Smooth muscle cell (in vitro differentiated cells): Measurements from ENCODE around the gene SPSB3. TPM values are rescaled to one million over a fixed set of nuclear protein-coding genes. Genes with fewer than 3 reads are reported as not detected.

Source experiments
- DNase-seq: peaks from one replicate; lab custom pipeline; 2025; ENCODE audit not compliant: unreplicated experiment; lab: John Stamatoyannopoulos, UW
- H2AFZ ChIP-seq: fragments of 200-600 bp; sonication (generic); 2 replicates; pipeline ENCODE4 v1.6.0; 2016; ENCODE audit warnings: antibody characterized with exemption, low read depth, mild to moderate bottlenecking
- H3F3A ChIP-seq: fragments of 200-600 bp; sonication (generic); 2 replicates; pipeline ENCODE4 v1.6.0; 2017; ENCODE audit warnings: antibody characterized with exemption, low read depth
- H3K27ac ChIP-seq: fragments of 200-600 bp; sonication (generic); 2 replicates; pipeline ENCODE4 v1.5.1; 2016; ENCODE audit warnings: low read depth, mild to moderate bottlenecking
- H3K27me3 ChIP-seq: fragments of 200-600 bp; sonication (generic); 2 replicates; pipeline ENCODE4 v1.6.1; 2016; ENCODE audit warnings: low read depth, mild to moderate bottlenecking
- H3K36me3 ChIP-seq: fragments of 200-600 bp; sonication (generic); 2 replicates; pipeline ENCODE4 v1.5.1; 2016; ENCODE audit warnings: low read depth
- H3K4me1 ChIP-seq: fragments of 200-600 bp; sonication (generic); 2 replicates; pipeline ENCODE4 v1.5.1; 2016; ENCODE audit warnings: low read depth
- H3K4me2 ChIP-seq: fragments of 200-600 bp; sonication (generic); 2 replicates; pipeline ENCODE4 v1.6.0; 2016; ENCODE audit warnings: mild to moderate bottlenecking
- H3K4me3 ChIP-seq: fragments of 200-600 bp; sonication (generic); 2 replicates; pipeline ENCODE4 v1.5.1; 2016; ENCODE audit warnings: mild to moderate bottlenecking
- H3K79me2 ChIP-seq: fragments of 200-600 bp; sonication (generic); 2 replicates; pipeline ENCODE4 v1.6.0; 2016; ENCODE audit warnings: low read depth, mild to moderate bottlenecking
- H3K9ac ChIP-seq: fragments of 200-600 bp; sonication (generic); 2 replicates; pipeline ENCODE4 v1.6.0; 2016; ENCODE audit warnings: low read depth
- H3K9me3 ChIP-seq: fragments of 200-600 bp; sonication (generic); replicated peaks from 2 replicates; pipeline ENCODE4 v1.5.1; 2016; ENCODE audit warnings: low read depth
- H4K20me1 ChIP-seq: fragments of 200-600 bp; sonication (generic); 2 replicates; pipeline ENCODE4 v1.6.0; 2016; ENCODE audit warnings: low read depth
- WGBS: methylation state at CpG from one replicate; pipeline ENCODE4 v1.1.7; 2016; ENCODE audit warnings: low lambda C conversion rate; 5-methylcytosine and 5-hydroxymethylcytosine counted together
- polyA plus RNA-seq: library from polyadenylated mRNA; unstranded; fragments of >200 nt; fragmentation: Nextera tagmentation; extraction: Ambion mirVana; gene quantifications from 2 replicates; pipeline ENCODE4 v1.2.1, GENCODE V29; 2016
- total RNA-seq: library from RNA; depleted of rRNA; stranded (reverse); fragments of >200 nt; gene quantifications from 2 replicates; pipeline ENCODE4 v1.2.3, GENCODE V29; 2014
- TF ChIP-seq, protein P1 (sequence below): fragments of 200-600 bp; sonication (generic); IDR thresholded peaks from 2 replicates; pipeline ENCODE4 v1.5.1; 2017; ENCODE audit warnings: borderline replicate concordance, mild to moderate bottlenecking, antibody characterized with exemption; ENCODE audit not compliant: insufficient read depth, poor library complexity, severe bottlenecking

The SPSB3 gene
- total and polyA plus RNA-seq, 2 experiments from 2014 or later = 25.1 to 49.8 TPM

DNA sequence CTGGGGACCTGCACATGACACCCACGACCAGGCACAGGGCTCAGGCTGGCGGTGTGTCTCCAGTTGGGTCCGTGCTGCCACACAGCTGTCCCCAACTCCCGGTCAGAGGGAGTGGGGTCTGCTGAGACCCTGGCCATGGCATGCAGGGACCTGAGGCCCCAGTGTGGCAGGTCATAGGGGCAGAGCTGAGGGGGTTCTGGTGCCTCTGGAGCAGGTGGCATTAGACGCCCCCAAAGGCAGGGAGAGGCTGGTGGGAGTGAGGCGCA, 4.6 kb upstream of the SPSB3 start:
- Histone ChIP-seq H3K4me1 (no peaks in the 10 kb centered on the region), H3K36me3 (no peaks in the 10 kb centered on the region), H2AFZ (no peak overlapping the region), H3K4me3 (no peak overlapping the region), H3F3A (no peaks in the 10 kb centered on the region), H3K4me2 (no peak overlapping the region), H4K20me1 (peaks cover 44% of the 10 kb centered on the region), H3K27me3 (no peaks in the 10 kb centered on the region), H3K9ac (no peak overlapping the region), H3K79me2 (peaks cover 38% of the 10 kb centered on the region), H3K9me3 (no peaks in the 10 kb centered on the region), H3K27ac (no peak overlapping the region)
- 93% methylated on average over 6 of the region's 6 CpGs for WGBS
- DNase-seq = no peak
- TF ChIP-seq, protein P1, sequence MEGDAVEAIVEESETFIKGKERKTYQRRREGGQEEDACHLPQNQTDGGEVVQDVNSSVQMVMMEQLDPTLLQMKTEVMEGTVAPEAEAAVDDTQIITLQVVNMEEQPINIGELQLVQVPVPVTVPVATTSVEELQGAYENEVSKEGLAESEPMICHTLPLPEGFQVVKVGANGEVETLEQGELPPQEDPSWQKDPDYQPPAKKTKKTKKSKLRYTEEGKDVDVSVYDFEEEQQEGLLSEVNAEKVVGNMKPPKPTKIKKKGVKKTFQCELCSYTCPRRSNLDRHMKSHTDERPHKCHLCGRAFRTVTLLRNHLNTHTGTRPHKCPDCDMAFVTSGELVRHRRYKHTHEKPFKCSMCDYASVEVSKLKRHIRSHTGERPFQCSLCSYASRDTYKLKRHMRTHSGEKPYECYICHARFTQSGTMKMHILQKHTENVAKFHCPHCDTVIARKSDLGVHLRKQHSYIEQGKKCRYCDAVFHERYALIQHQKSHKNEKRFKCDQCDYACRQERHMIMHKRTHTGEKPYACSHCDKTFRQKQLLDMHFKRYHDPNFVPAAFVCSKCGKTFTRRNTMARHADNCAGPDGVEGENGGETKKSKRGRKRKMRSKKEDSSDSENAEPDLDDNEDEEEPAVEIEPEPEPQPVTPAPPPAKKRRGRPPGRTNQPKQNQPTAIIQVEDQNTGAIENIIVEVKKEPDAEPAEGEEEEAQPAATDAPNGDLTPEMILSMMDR = no peak

- Histone ChIP-seq H3K4me1 (peaks cover 1% of the 10 kb centered on the region), H2AFZ (no peak overlapping the region), H3K4me3 (no peak overlapping the region), H3K36me3 (no peaks in the 10 kb centered on the region), H4K20me1 (peaks cover 45% of the 10 kb centered on the region), H3K4me2 (no peak overlapping the region), H3K9me3 (no peaks in the 10 kb centered on the region), H3F3A (no peaks in the 10 kb centered on the region), H3K9ac (no peak overlapping the region), H3K27me3 (no peaks in the 10 kb centered on the region), H3K79me2 (peaks cover 40% of the 10 kb centered on the region), H3K27ac (no peak overlapping the region)
- TF ChIP-seq, protein P1 = no peak
- no peak for DNase-seq
- 97% methylated on average over 48 of the region's 51 CpGs for WGBS
These were observed 4.1 kb upstream of the SPSB3 start for GRCh38 chr16:1786242-1787055.

- H3K27me3 ChIP-seq = no peaks in the 10 kb centered on the region
- TF ChIP-seq, protein P1 = no peak
- H3K4me2 ChIP-seq = no peak overlapping the region
- no peak overlapping the region for H2AFZ ChIP-seq
- H3K9ac ChIP-seq = no peak overlapping the region
- no peak overlapping the region for H3K4me3 ChIP-seq
- H3K4me1 ChIP-seq = peaks cover 4% of the 10 kb centered on the region
- no peaks in the 10 kb centered on the region for H3K9me3 ChIP-seq
- peaks cover 5% of the 10 kb centered on the region for H3F3A ChIP-seq
- no peak overlapping the region for H3K27ac ChIP-seq
- no peaks in the 10 kb centered on the region for H3K36me3 ChIP-seq
- peaks cover 52% of the 10 kb centered on the region for H4K20me1 ChIP-seq
- DNase-seq = no peak
- WGBS = 100% methylated on average over 13 of the region's 14 CpGs
- H3K79me2 ChIP-seq = peaks cover 43% of the 10 kb centered on the region
These were observed 3.4 kb upstream of the SPSB3 start for GRCh38 chr16:1785846-1786170.
